SU-DHL-6 (cell line): ENCODE data around the gene ABLIM1.

Source experiments
- EZH2phosphoT487 ChIP-seq: fragments of 200-600 bp; sonication (generic), shearing (Covaris generic); conservative IDR thresholded peaks from 2 replicates; pipeline ENCODE4 v1.6.1; 2018; ENCODE audit warnings: mild to moderate bottlenecking, antibody characterized with exemption, low read length, moderate library complexity, mixed read lengths
- TF ChIP-seq, protein P1 (sequence below): fragments of 200-600 bp; sonication (generic); IDR thresholded peaks from one replicate; pipeline ENCODE4 v1.5.1; 2017; ENCODE audit warnings: antibody characterized with exemption, mild to moderate bottlenecking, low read length, moderate library complexity; ENCODE audit not compliant: insufficient read depth, poor library complexity, severe bottlenecking

DNA sequence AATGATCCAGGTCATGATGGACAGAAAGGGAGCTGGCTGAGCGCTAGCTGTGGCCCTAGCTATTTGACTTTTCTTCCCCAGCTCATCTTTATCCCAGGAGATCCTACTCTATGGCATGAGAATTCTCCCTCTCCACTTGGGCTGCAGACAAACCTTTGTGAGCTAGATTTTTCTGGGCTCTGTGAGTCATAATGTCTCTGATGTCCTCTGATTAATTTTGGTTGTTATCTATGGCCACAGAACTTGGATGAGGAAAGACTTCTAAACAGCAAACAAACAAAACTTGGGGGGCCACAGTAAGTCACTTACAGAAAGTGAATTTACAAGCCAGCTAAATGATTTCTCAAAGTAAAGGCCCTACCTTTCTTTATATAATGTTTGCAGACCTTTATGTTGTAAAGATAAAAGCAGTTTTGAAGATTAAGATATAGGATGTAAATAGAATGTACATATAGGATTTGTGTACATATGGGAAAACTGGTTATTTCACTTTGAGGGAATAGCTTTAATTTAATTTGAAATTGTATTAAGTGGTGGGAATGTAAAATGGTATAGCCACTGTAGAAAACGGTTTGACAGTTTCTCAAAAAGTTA lies 10.4 kb downstream of the ABLIM1 start:
- TF ChIP-seq, protein P1, sequence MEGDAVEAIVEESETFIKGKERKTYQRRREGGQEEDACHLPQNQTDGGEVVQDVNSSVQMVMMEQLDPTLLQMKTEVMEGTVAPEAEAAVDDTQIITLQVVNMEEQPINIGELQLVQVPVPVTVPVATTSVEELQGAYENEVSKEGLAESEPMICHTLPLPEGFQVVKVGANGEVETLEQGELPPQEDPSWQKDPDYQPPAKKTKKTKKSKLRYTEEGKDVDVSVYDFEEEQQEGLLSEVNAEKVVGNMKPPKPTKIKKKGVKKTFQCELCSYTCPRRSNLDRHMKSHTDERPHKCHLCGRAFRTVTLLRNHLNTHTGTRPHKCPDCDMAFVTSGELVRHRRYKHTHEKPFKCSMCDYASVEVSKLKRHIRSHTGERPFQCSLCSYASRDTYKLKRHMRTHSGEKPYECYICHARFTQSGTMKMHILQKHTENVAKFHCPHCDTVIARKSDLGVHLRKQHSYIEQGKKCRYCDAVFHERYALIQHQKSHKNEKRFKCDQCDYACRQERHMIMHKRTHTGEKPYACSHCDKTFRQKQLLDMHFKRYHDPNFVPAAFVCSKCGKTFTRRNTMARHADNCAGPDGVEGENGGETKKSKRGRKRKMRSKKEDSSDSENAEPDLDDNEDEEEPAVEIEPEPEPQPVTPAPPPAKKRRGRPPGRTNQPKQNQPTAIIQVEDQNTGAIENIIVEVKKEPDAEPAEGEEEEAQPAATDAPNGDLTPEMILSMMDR: no peak
- no peak for TF ChIP-seq EZH2phosphoT487
